Measurements from ENCODE around the gene RARRES2. TPM values are rescaled to one million over a fixed set of nuclear protein-coding genes. Genes with fewer than 3 reads are reported as not detected.
"Not testable (repeated sequence)": the region's sequence is repeated elsewhere in the genome, so short reads cannot be mapped to it uniquely, and the experiment has no call there.

The RARRES2 gene
- total and polyA plus RNA-seq, 2 of the 13 experiments (the other 11 are each of a cell fraction or from before 2014, with no cell fraction given), result 134 to 172 TPM

DNA sequence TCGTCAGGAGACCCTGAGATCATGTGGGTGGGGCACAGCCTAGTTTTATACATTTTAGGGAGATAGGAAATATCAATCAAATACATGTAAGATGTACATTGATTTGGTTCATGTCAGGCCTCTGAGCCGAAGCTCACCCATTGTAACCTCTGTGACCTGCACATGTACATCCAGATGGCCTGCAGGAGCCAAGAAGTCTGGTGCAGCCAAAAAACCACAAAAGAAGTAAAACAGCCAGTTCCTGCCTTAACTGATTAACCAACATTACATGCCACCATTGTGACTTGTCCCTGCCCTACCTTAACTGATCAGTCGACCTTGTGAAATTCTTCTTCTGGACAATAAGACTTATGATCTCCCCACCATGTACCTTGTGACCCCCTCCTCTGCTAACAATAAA, 34.3 kb downstream of the RARRES2 start:
- peaks cover 19% of the 10 kb centered on the region for H3K4me1 ChIP-seq (ENCODE audit: insufficient read depth, low read length)
- in situ Hi-C loops (cut with HindIII; ENCODE audit: extremely low pct_ligation_motif_present, low pct_unique_long_range_greater_than_20kb), result no loop called here

DNA sequence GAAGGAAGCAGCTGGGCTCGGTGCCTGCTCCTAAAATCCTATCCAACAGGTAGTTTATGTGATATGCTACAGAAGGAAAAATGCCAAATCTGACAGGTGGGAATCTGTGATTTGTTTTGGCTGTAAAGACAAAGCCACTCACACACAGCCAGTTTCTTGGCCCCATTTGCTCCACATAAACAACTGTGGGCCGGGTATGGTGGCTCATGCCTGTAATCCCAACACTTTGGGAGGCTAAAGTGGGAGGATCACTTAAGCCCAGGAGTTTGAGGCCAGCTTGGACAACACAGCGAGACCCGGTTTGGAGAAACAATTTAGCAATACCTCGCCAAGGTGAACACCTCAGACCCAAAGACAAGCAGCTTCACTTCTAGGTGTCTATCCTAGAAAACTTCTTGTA, 35.1 kb downstream of the RARRES2 start:
- H3K27ac ChIP-seq (ENCODE audit: extremely low read length, insufficient read depth, low read length); POLR2A ChIA-PET; in situ Hi-C loops (cut with HindIII; ENCODE audit: extremely low pct_ligation_motif_present, low pct_unique_long_range_greater_than_20kb); DNase-seq (ENCODE audit: low spot score); H3K9me3 ChIP-seq (ENCODE audit: low read length); H4K20me1 ChIP-seq (ENCODE audit: insufficient read depth, low read length); H3K4me2 ChIP-seq (ENCODE audit: low read depth, low read length); H3K4me3 ChIP-seq (replicated peaks in 1 of 3; ENCODE audit: insufficient read depth in 1 of 3, low read depth in 2 of 3, low read length in 3 of 3); ATAC-seq; BruUV-seq (replicated peaks); intact Hi-C loops (cut with micrococcal nuclease; ENCODE audit: unreplicated experiment); H3K79me2 ChIP-seq (ENCODE audit: insufficient read depth, low read length); H3K27me3 ChIP-seq (ENCODE audit: control insufficient read depth in 1 of 2, insufficient read depth in 2 of 2, low read length in 2 of 2); FAIRE-seq; H3K36me3 ChIP-seq (replicated peaks in 1 of 2; ENCODE audit: control insufficient read depth in 1 of 2, insufficient read depth in 2 of 2, low read length in 2 of 2); H3K9ac ChIP-seq (ENCODE audit: insufficient read depth, low read depth, low read length); CTCF ChIA-PET (ENCODE audit: low intra/inter-chr PET ratio, low total read pairs); H2AFZ ChIP-seq (ENCODE audit: low read length): not testable (repeated sequence)
- peaks cover 19% of the 10 kb centered on the region for H3K4me1 ChIP-seq (ENCODE audit: insufficient read depth, low read length)
- 94% methylated on average over 5 of the region's 5 CpGs for WGBS (ENCODE audit: low lambda C conversion rate)

More for the DNA sequence above, 34.3 kb downstream of the RARRES2 start:
- no peak overlapping the region for H3K4me2 ChIP-seq (ENCODE audit: low read depth, low read length)
- no peaks in the 10 kb centered on the region for H3K27me3 ChIP-seq (ENCODE audit: control insufficient read depth in 1 of 2, insufficient read depth in 2 of 2, low read length in 2 of 2)
- ChIA-PET CTCF (ENCODE audit: low intra/inter-chr PET ratio, low total read pairs) (no interaction called here), POLR2A (interaction anchor here (0.5 kb wide), 1 partner anchor 9 kb away, joined by 3 read pairs; no protein-coding TSS in a partner anchor)
- intact Hi-C loops (cut with micrococcal nuclease; ENCODE audit: unreplicated experiment), result no loop called here
- H3K36me3 ChIP-seq (replicated peaks in 1 of 2; ENCODE audit: control insufficient read depth in 1 of 2, insufficient read depth in 2 of 2, low read length in 2 of 2), result no peaks in the 10 kb centered on the region
- no peaks in the 10 kb centered on the region for H3K79me2 ChIP-seq (ENCODE audit: insufficient read depth, low read length)
- BruUV-seq (replicated peaks), result no TSS peak
- ATAC-seq (no peak), DNase-seq (ENCODE audit: low spot score) (no peak), FAIRE-seq (no peak)
- no peak overlapping the region for H3K27ac ChIP-seq (ENCODE audit: extremely low read length, insufficient read depth, low read length)
- no peak overlapping the region for H2AFZ ChIP-seq (ENCODE audit: low read length)
- no peak overlapping the region for H3K4me3 ChIP-seq (replicated peaks in 1 of 3; ENCODE audit: insufficient read depth in 1 of 3, low read depth in 2 of 3, low read length in 3 of 3)
- 91% methylated on average over 3 of the region's 3 CpGs for WGBS (ENCODE audit: low lambda C conversion rate)
- no peaks in the 10 kb centered on the region for H3K9me3 ChIP-seq (ENCODE audit: low read length)
- H4K20me1 ChIP-seq (ENCODE audit: insufficient read depth, low read length), result no peaks in the 10 kb centered on the region
- TF ChIP-seq ZKSCAN1 (IDR thresholded peaks at IDR 0.05; ENCODE audit: low read length) (no peak), RARG (CRISPR knock-in tag; IDR thresholded peaks at IDR 0.05; ENCODE audit: low read depth) (no peak), HOXA5 (CRISPR knock-in tag; IDR thresholded peaks at IDR 0.05) (no peak), EP300 (IDR thresholded peaks at IDR 0.05; ENCODE audit: low read depth in 2 of 2, low read length in 2 of 2) (no peak), EP300 (CRISPR knock-in tag; IDR thresholded peaks at IDR 0.05; ENCODE audit: borderline replicate concordance) (no peak), MBD4 (IDR thresholded peaks at IDR 0.05; ENCODE audit: borderline replicate concordance, low read length) (no peak), ZFP36L1 (CRISPR knock-in tag; IDR thresholded peaks at IDR 0.05) (no peak)
- H3K9ac ChIP-seq (ENCODE audit: insufficient read depth, low read depth, low read length), result no peak overlapping the region

DNA sequence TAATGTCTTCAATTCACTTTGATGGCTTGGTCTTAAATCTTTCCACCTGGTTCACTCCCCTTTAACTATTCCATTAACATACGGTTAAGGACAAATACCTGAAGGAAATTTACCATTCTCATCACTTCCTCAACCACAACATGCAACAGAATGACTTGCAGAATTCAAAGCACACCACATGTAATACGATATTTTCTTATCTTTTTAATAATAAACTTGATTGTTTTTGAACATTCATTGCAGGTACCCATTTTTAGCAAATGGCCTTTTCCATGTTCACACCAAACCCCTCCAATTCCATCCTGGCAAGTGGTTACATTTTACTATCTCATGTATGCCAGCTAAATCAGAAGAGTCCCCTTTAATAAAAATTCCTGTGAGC, 35.5 kb downstream of the RARRES2 start:
- H4K20me1 ChIP-seq (ENCODE audit: insufficient read depth, low read length); ATAC-seq; H3K9me3 ChIP-seq (ENCODE audit: low read length); intact Hi-C loops (cut with micrococcal nuclease; ENCODE audit: unreplicated experiment); H2AFZ ChIP-seq (ENCODE audit: low read length); FAIRE-seq; H3K4me2 ChIP-seq (ENCODE audit: low read depth, low read length); H3K27ac ChIP-seq (ENCODE audit: extremely low read length, insufficient read depth, low read length); POLR2A ChIA-PET; H3K9ac ChIP-seq (ENCODE audit: insufficient read depth, low read depth, low read length); in situ Hi-C loops (cut with HindIII; ENCODE audit: extremely low pct_ligation_motif_present, low pct_unique_long_range_greater_than_20kb); CTCF ChIA-PET (ENCODE audit: low intra/inter-chr PET ratio, low total read pairs); H3K27me3 ChIP-seq (ENCODE audit: control insufficient read depth in 1 of 2, insufficient read depth in 2 of 2, low read length in 2 of 2); H3K36me3 ChIP-seq (replicated peaks in 1 of 2; ENCODE audit: control insufficient read depth in 1 of 2, insufficient read depth in 2 of 2, low read length in 2 of 2); DNase-seq (ENCODE audit: low spot score); BruUV-seq (replicated peaks); H3K79me2 ChIP-seq (ENCODE audit: insufficient read depth, low read length); H3K4me3 ChIP-seq (replicated peaks in 1 of 3; ENCODE audit: insufficient read depth in 1 of 3, low read depth in 2 of 3, low read length in 3 of 3): not testable (repeated sequence)
- 96% methylated on average over 2 of the region's 2 CpGs for WGBS (ENCODE audit: low lambda C conversion rate)
- H3K4me1 ChIP-seq (ENCODE audit: insufficient read depth, low read length), result peaks cover 19% of the 10 kb centered on the region

Data from HepG2 (cell line).